ENCODE measurements around the gene SVIP. TPM values are rescaled to one million over a fixed set of nuclear protein-coding genes. Genes with fewer than 3 reads are reported as not detected.
A peak's percentile ranks its signal among the peaks of the same experiment; 100 is the strongest.

SVIP gene
- total RNA-seq, 1 donor from 2014 or later = 7.5 TPM

DNA sequence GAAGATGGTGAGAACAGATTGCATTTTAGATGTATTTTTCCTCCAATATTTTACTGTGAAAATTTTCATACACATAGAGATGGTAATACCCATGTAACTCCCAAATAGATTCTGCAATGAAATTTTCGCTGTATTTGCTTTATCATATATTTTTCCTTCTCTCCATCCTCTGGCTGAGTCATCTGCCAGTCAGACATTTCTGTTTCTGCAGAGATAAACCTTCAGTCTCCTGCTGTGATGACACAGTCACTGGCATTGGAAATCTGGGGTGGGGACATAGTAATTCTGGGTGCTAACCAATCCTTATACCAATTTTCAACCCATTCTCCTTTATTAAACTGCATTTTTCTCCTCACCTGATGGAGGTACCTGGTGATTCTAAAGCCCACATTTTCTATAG, 33.7 kb downstream of the SVIP start:
- no peak for ATAC-seq
- no peak for DNase-seq (ENCODE audit: low spot score)

DNA sequence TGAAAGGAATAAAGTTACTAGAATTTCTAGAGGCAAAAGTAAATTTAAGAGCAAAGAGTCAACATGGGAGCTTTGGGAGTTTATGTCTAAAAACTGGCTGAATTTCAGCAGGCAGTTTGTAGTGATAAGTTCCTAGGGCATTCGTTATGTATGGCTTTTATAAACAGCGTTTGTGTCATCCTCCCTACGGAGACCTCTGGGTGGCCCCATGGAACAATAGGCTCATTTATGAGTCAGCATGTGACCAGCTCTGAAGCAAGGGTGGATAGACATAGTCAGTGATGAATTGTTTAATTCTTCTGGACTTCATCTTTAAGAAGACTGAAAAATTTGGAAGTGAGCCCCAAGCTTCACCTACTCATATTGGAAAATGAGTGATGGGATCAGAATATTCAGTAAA, 37.1 kb downstream of the SVIP start:
- ATAC-seq = no peak
- no peak for DNase-seq (ENCODE audit: low spot score)

DNA sequence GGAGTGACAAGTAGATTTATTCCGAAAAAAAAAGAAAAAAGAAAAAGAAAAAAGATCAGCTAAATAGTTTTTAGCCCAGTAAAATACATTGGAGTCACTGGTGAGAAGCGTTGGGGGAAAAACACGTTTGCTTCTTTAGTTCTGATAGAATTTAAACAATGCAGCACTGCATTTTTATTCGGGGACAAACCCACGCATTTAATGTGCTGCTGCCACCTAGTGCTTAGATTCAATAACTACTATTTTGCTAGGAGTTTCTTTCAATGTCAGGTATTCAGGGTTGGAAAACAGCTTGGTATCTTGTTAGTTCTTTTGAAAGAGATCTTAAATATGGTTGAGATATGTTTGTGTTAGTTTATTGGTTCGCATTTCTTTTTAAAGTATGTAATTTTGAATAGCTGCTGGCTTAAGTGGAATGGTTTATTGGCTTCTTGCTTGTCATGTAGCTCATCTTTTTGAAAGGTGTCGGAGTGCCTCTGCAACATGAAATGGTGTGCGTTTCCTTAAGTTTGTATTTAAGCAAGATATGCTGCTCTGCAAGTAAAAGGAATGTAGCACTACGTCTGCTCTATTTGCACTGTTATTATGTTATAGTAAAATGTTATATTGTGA, 41.9 kb downstream of the SVIP start:
- ATAC-seq (peak; percentile 93), DNase-seq (ENCODE audit: low spot score) (no peak)

DNA sequence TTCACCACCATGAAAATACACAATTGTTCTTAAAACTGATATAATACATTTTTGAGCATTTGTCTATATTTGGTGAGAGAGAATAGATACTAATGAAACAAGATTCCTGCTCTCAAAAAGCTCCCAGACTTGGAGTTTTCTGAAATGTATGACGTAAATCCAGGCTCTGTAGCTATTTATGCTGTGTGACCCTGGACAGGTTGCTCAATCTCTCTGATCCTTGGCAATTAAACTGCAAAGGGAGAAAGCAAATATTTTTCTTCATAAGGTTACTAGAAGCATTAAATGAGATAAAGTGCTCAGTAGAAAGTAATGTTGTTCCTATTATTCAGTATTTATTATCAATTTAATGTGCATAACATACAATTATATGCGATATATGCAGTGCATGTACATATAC, 42.5 kb downstream of the SVIP start:
- DNase-seq (ENCODE audit: low spot score) (no peak), ATAC-seq (peak; percentile 72)

DNA sequence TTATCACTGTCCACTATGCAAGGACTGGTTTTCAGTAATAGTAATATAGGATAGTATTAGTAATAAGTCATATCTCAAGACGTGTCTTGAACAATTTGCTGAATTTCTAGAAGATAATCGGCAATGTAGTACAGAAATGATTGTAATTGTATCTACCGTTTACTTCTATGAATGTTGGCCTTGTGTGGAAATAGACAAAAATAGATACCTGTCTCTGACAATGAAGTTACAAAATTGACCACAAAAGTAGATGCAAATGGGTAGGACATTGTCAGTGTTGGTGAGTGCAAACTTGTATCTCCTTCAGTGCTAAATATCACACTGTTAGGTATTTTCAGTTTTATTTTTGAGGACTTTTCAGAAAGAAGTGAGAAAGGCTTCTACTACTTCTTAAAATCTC, 43.1 kb downstream of the SVIP start:
- ATAC-seq (no peak), DNase-seq (ENCODE audit: low spot score) (no peak)

DNA sequence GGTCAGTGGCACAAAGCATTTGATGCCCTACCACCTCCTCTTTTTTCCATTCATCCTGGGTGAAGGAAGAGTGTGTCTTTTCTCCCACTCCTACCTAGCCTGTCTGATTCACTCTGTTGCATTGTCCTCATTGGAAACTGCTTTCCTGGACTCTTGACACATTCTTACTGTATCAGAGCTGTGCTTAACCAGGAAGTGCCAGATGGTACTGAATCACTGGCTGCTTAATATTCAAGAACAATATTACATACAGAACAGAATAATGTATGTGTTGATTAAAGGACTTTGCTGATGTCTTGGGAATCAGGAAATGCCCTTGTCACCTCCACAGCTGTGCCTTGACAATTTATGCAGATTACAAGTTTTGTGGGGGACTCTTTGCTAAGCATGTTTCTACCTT, 44.4 kb downstream of the SVIP start:
- ATAC-seq = no peak
- DNase-seq (ENCODE audit: low spot score) = no peak

DNA sequence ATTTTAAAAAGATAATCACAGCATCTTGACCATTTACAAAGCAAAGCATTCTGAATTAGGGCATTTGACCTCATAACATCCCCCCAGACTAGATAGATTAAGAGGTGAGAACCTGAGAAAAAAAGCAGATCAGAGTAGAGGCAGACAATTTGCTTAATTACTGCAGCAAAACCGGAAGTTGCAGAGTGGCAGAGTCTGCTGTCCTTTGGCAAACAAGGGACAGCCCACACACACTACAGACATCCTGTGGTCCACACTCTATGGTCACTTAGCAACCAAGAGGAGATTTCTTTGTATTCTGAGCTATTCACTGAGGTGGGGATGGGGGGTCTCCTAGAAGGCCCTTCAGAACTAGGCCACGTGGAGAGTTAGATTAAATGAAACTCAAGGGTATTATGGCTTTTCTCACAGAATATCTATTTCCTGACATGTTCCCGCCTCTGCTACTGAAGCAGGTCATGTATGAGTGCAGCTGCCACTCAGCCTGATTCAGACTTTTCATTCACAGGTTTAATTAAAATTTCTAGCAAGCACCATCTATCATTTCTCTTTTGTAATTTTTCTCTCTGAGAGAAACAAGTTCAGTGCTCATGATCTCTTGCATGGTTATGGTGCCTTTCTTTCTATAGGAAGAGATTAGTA, 48.5 kb downstream of the SVIP start:
- no peak for DNase-seq (ENCODE audit: low spot score)
- ATAC-seq = no peak

DNA sequence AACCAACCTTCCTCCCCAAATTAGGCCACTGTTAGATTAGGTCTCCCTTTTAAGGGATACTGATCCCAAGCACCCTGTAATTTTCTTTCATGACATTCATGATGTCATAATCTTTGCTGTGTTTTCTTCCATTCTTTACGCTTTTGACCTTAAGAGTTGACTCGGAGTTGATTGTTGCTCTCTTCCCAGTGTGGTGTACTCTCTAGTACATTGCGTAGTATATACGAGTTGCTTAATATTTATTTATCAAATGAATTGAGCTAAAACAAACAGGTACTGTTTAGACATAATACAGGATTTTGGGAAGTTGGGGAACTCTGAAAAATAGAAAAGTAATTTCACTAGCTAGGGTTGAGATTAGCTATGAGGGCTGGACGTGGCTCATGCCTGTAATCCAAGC, 49.8 kb downstream of the SVIP start:
- no peak for DNase-seq (ENCODE audit: low spot score)
- ATAC-seq = peak; percentile 67

DNA sequence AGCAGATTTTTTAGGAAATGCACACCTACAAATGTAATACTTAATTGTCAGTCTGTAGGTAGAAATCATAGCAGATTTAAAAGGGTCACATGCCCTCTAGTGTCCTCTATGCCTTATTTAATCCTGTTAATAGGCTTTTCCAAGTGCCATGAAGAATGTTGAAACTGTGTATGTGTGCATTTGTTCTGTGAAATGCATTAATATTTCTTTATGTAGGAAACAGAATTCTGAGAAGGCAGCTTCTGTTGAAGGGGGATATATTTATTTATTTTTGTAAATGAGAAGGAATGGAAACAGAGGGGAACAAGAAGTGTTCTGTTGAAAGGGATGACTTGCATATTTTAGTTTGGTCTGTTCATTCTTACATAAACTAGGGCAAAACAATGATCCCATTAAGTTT, 51.0 kb downstream of the SVIP start:
- ATAC-seq (peak; percentile 51), DNase-seq (ENCODE audit: low spot score) (no peak)

DNA sequence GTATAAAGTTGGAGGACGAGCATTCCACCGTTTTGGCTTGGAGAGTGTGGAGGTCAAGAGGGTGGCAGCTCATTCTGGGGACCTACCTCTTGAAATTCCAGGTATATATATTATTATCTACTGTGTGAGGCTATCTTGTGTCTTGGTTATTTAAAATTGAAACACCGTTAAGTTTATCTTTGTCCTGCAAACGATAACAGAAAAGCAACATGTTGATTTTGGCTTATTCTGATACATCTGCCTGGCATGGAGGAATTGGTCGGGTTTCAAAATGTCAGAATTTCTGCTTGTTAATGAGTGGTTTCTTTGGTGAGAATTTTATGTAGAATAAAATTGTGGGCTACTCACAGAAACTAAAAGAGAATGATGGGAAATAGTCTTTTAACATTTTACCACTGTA, 54.4 kb downstream of the SVIP start:
- peak; percentile 56 for ATAC-seq

DNA sequence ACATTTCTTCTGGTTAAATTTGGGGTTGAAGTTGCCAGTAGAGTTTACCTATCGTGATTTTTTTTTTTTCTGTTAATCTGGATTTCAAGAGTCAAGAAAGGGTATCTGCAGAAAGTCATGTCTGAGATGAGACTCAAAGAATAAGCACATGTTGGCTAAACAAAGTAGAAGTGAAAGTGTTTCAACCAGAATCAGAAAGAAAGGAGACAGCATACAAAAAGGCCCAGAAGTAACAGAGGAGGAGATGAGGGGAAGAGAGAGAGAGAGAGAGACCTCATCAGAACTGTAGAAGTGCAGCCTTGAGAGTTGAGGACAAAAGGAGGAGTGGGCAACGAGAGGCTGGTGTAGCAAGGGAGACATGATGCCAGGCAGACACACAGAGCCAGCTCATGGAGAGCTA, 54.9 kb downstream of the SVIP start:
- ATAC-seq = peak; percentile 35
- DNase-seq (ENCODE audit: low spot score) = no peak

More for the DNA sequence above, 54.4 kb downstream of the SVIP start:
- DNase-seq (ENCODE audit: low spot score) = no peak

DNA sequence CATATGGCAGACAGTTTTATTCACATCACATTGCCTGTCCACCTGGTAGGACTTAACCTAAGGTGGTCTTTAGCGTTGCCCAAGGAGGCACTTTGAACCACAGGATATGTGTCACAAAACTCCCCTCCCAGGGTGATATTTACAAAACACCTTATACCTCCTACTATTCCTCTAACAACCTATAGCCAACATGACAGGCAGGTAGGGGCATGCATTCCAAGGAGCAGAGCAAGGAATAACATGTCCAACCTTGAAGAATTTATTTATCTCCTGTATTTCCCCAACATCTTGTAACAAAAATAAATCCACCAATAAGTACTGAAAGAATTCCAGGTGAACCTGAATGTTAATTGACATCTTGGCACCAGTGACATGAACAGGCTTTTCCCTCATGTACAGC, 60.5 kb downstream of the SVIP start:
- DNase-seq (ENCODE audit: low spot score) (no peak), ATAC-seq (no peak)

Other genes with a start within 250 kb of the SVIP start
- 4.3 TPM for gene FANCF, start 204.0 kb downstream of the SVIP start, total RNA-seq
- gene GAS2, start 163.2 kb downstream of the SVIP start, total RNA-seq = 34.2 TPM
- not detected for gene CCDC179, start 30.7 kb upstream of the SVIP start, total RNA-seq